Sigmoid colon (tissue), 4 donors: ENCODE data around the gene DRGX.

Experiments
- CTCF ChIP-seq, 4 experiments: fragments of 450-650 bp in 3 of 4; fragments of 200-600 bp in 1 of 4; IDR thresholded peaks; one replicate each; pipeline ENCODE4 v1.5.1; 2016 to 2019; ENCODE audit warnings: antibody characterized with exemption in 4 of 4, mild to moderate bottlenecking in 3 of 4, moderate library complexity in 2 of 4
- POLR2A ChIP-seq, 2 donors: fragments of 450-650 bp; IDR thresholded peaks; one replicate each; pipeline ENCODE4 v1.6.1; 2016; ENCODE audit warnings: antibody characterized with exemption in 2 of 2, mild to moderate bottlenecking in 2 of 2, moderate library complexity in 2 of 2
- POLR2AphosphoS5 ChIP-seq, 4 donors: sonication (generic); formaldehyde crosslinking; IDR thresholded peaks; one replicate each; pipeline ENCODE4 v1.6.1; 2017; ENCODE audit warnings: antibody characterized with exemption in 4 of 4

- TF ChIP-seq CTCF (IDR thresholded peaks at IDR 0.05) (no peak), POLR2A (IDR thresholded peaks at IDR 0.05) (no peak), POLR2AphosphoS5 (IDR thresholded peaks at IDR 0.05) (no peak)
These were observed 36.3 kb downstream of the DRGX start for GRCh38 chr10:49359349-49360270.
